GM21526 (cell line): ENCODE results near the gene ARL6IP5.

Source experiments
- ATAC-seq: cut with Tn5 transposase; IDR thresholded peaks from one replicate; pipeline ENCODE4 v1.9.1; 2021; ENCODE audit warnings: moderate library complexity; ENCODE audit not compliant: unreplicated experiment, low FRiP score

Gene ARL6IP5, protein sequence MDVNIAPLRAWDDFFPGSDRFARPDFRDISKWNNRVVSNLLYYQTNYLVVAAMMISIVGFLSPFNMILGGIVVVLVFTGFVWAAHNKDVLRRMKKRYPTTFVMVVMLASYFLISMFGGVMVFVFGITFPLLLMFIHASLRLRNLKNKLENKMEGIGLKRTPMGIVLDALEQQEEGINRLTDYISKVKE

DNA sequence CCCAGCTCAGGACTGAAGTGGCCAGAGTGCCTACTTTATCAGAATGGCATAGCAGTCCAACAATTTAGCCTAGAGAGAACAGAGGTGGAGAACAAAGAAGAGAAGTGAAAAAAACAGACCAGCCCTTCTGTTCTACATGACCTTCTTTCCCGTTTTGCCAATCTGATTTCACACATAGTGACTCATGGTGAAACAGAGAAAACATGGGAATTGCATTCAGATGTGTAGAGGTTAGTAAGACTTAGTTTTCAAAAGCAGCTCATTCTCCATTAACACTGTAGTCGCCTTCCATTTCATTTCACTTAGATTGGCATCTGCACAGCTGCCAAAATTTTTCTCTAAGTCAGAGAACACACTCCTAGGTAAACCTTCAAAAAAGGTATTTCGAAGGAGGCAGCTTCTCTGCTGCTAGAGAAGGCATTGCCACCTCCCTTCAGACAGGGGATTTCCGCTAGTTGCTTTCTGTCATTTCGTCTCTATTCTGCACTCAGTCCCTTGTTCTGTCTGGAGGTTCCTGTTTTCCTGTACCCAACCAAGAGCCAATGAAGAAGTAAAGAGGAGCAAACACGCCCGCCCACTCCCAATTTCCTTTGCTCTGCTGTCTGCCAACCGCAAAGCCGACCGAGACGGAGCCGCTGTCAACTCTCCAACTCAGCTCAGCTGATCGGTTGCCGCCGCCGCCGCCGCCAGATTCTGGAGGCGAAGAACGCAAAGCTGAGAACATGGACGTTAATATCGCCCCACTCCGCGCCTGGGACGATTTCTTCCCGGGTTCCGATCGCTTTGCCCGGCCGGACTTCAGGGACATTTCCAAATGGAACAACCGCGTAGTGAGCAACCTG lies at the start of gene ARL6IP5:
TSS of gene ARL6IP5 (plus strand) at position 612 of the 842 bp plus-strand sequence. CDS start at position 723, 111 bp downstream.
- peak; percentile 49 for ATAC-seq

DNA sequence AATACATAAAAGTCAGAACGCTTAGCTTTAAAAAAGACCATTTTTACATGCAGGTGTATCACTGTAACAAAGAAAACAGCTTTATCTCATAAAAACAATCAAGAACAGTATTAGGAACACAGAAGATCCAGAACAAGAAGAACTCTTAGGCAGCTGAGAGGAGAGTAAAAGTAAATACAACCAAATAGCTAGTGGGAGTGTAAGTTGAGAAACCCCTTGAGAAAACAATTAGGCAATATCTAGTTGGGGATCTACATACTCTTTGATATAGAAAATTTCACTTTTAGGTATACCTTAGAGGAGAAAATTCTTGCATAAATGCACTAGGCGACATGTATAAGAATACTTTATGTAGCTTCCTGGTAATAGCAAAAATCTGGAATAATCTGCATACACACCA lies 40.1 kb upstream of the ARL6IP5 start:
- no peak for ATAC-seq

DNA sequence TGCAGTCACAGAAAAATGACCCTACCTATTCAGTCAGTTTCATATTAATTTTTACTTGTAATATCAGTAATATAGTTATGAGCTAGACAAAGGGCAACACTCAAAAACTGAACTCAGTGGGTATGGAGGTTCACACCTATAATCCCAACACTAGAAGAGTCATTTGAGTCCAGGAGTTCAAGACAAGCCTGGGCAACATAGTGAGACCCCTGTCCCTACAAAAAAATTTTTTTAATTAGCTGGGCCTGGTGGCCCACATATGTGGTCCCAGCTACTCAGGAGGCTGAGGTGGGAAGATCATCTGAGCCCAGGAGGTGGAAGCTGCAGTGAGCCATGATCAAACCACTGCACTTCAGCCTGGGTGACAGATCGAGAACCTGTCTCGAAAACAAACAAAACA lies 35.7 kb upstream of the ARL6IP5 start:
- no peak for ATAC-seq

DNA sequence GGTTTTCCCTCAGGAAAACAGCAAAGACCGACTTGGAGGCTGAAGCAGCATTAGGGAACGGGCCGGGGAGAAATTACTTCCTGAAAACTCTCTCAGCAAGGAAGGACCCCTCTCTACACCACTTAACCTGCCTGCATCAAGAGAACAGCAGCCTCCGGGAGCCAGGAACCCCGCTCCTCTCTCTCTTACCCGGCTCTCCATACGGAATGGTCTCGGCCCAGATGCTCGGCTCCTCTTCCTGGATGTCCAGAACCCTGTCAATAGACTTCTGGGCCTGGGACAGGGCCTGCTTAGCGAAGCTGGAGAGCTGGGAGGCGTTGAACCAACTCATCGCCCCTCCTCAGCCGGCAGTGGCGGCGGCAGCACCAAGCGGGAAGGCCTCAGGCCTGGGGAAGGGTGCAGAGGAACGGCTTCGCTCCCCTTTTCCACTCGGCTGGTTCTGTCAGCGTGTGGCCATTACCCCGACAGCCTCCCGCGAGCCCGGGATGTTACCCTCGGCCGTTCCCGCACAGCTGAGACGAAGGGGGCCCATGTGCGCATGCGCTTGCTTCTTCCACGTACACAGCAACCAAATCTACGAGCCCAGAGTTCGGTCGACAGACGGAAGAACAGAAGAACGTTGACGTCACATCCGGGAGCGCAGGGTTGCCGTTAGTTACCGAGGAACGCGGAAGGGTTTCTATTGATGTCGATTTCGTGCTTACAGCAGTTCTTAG lies 32.8 kb upstream of the ARL6IP5 start, which contains the start of gene TMF1:
TSS of gene TMF1 (minus strand) at position 578 of the 716 bp plus-strand sequence. CDS start at position 331, 247 bp downstream.
- peak; percentile 94 for ATAC-seq

DNA sequence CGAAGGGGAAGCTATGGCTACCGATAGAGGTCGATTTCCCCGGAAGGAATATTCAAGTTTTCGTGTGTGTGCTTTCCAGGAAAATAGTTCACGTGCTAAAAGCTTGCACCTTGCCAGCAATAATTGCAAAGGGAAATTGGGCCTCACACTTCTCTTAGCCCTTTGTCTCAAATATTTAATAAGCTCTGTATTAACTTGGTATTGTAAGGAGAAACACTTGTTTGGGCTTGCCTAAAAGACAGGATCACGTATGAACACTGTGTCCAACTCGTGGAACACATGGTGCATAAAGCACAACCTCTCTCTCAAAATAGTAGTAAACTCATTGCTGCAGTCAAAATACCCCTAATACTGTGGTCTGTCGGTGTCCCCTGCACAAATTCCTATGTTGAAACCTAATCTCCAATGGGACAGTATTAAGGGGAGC lies 32.3 kb upstream of the ARL6IP5 start:
- peak; percentile 5 for ATAC-seq

DNA sequence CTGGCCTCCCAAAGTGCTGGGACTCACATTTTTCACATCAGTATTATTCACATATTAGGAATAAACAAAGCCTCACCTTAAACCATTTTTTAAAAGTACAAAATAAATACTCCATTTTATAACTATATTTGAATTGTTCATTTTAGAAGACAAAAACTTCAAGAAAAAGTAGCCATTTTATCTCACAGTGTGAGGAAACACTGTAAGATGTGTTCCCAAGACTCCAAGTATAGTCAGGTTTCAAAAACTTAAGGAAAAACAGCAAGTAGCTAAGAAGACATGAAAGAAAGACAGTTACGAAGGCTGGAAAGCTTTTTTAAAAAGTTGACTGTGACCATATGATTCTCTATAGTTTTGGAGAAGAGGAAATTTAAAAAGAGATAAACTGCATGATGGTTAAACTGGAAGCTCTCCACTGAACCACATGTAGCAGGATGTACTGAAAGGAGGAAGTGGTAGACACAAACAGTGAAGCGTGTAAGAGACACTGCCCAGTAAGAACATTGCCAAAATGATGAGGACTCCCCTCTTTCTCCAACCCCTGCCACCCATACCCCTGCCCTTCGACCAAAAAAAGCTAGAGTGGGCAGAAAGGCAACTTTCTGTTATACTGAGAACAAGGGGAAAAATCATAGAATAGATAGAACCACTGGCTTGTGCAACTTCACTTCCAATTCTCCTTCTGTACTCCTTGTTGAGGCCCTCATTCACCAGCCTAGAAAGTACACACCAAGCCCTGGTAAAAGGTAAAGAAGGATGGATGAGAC lies 26.4 kb upstream of the ARL6IP5 start:
- ATAC-seq = peak; percentile 93

DNA sequence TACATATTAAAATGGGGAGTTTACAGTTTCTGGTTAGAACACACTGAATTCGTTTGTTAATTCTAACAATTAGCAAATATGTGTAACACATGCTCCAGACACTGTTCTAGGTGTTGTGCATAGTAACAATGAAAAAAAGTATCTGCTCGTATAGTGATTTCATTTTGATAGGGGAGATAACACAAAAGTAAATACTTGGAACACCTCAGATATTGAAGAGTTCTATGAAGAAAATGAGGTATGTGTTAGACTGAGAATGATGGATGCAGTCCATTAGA lies 25.9 kb upstream of the ARL6IP5 start:
- ATAC-seq = no peak

DNA sequence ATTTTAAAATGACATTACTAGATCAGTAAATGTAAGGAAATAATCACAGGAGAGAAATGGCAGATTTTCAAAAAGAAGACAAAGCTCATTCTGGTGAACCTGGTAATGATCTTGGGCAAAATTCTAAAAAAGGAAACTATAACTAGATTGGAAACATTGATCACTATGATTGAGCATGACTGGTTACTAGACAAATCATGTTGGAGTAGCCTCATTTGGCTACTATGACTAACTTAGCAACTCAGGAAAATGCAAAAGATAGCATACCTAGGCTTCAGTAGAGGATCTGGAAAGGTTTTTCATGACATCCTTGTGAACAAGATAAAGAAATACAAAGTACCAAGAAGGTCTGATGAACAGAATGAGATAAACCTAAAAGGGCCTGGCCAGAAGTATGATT lies 25.0 kb upstream of the ARL6IP5 start:
- ATAC-seq = no peak

DNA sequence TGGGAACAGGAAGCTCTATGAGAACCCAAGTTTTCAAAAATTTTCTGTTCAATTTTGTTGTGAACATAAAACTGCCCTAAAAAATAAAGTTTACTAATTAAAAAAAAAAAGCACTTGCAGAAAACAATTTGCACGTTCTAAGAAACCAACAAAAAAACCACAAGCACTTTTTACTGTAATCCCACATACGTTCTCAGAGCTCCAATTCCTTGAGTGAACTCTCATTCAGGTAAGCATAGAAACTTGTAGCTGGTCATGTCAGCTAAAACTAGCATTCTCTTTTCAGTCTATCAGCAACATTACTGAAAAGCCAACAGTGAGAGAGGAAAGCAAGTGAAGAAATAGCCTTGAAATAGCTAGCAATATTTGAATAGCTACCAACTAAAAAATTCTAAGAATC lies 21.1 kb upstream of the ARL6IP5 start:
- ATAC-seq = no peak

DNA sequence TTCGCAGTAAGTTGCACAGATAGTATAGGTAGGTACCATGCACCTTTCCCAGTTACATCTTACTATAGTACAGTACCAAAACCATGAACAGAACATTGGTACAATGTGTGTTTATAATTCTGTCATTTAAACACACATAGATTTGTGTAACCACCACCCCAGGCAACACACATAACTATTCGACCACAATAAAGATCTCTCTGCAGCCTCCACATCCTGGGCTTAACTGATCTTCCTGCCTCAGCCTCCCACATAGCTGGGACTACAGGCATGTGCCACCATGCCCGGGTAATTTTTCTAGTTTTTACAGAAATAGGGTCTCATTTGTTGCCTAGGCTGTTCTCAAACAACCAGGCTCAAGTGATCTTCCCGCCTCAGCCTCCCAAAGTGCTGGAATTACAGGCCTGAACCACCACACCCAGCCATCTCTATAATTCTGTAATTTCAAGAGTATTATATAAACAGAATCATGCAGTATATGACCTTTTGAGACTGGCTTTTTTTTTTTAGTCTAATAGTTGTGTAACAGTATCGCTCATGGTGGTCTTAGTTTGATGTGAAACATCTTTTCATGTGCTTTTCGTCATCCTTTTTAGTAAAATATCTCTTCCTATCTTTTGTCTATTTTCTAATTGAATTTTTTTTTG lies 19.3 kb upstream of the ARL6IP5 start:
- ATAC-seq = no peak

DNA sequence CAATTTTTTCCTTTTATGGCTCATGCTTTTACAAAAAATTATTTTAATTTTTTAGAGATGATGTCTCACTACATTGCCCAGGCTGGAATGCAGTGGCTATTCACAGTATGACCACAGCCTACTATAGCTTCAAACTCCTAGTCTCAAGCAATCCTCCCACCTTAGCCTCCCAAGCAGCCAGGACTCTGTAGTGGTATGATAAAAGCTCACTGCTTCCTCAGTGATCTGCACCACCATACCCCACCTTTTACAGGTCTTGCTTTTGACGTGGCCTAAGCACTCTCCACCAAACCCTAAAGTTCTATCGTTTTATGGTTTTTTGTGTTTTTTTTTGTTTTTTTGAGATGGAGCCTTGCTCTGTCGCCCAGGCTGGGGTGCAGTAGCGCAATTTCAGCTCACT lies 18.6 kb upstream of the ARL6IP5 start:
- no peak for ATAC-seq

DNA sequence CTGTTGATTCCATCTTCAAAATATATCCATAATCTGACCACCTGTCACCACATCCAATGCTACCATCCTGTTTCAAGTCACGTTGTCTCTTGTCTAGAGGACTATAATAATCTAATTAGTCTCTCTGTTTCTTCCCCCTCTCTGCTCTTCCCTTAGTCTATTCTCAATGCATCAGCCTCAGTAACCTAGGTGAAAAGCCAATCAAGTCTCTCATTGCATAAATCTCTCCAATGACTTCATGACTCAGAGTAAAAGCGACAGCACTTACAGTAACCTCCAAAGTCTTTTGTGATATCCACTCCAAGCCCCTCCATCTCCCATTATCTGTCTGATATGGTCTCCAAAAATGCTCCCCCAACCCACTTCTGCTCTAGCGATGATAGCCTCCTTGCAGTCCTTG lies 11.8 kb upstream of the ARL6IP5 start:
- ATAC-seq = no peak

DNA sequence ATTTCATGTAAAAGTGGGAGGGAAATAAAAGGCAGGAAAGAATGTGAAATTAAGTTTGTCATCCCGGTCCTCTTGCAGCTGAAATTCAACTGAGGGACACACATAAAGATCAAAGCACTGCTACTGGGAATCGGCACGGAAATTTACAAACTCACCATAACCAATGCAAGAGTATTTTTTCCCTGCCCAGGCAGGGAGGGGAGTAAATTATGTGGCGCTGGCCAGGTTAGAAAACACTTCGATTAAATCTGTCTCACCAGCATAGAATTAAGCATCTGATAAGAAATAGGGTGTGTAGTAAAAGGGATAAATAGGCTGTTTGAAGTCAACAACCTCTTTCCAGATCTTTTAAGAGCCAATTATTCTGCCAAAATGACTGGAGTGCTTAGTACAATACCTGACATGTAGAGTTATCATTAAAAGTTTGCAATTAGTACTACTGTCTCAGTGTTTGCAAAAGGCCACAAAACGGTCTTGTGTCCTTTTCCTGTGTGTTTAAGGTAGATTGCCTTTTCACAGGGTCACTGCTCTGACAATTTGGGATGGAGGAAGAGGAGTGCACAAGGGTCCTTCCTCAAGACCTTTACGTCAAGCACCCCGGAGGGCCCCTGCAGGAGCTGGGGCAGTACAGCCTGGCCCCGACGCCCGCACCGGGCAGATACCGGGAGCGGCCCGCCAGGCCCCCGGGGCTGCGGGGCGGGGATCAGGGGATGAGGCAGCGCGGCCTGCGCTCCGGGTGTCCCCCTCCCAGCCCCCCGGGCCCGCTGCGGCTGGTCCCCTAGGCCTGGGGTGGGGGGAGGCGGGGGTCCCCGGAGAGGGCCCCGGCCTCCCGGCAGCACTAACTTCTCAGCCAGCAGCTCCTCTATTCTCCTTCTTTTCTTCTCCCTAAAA lies 5.2 kb upstream of the ARL6IP5 start:
- ATAC-seq = no peak

DNA sequence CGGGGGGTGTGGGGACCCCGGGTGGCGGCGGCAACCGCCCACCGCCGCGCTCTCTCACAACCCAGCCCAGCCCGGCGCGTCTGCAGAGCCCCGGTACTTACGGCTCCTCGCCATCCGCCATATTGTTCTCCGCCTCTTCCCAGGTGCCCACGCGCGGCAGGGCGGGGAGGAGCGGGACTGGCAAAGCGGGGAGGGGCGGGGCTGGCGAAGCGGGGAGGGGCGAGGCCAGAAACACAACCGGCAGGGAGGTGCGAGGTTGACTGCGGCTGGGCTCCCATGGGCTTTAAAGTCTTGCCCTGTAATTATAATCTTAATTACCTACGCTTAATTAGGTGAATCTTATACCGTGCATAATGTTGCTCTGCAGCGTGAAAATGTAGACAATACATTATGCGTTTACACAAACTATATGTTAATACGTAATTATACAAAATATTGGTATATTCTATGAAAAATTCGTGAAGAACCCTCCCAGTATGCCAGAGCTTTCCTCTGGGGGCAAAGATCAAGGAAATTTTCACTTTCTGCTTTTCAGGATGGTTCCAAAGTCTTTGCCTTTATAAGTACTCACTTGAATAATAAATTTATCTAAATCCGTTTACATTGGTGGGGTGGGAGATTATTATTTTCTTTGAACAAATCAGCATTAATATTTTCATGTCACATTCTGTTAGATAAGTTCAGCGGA lies 4.4 kb upstream of the ARL6IP5 start, which contains the start of gene UBA3:
TSS of gene UBA3 (minus strand) at position 133 of the 688 bp plus-strand sequence. CDS start at position 121, 12 bp downstream.
- peak; percentile 43 for ATAC-seq

DNA sequence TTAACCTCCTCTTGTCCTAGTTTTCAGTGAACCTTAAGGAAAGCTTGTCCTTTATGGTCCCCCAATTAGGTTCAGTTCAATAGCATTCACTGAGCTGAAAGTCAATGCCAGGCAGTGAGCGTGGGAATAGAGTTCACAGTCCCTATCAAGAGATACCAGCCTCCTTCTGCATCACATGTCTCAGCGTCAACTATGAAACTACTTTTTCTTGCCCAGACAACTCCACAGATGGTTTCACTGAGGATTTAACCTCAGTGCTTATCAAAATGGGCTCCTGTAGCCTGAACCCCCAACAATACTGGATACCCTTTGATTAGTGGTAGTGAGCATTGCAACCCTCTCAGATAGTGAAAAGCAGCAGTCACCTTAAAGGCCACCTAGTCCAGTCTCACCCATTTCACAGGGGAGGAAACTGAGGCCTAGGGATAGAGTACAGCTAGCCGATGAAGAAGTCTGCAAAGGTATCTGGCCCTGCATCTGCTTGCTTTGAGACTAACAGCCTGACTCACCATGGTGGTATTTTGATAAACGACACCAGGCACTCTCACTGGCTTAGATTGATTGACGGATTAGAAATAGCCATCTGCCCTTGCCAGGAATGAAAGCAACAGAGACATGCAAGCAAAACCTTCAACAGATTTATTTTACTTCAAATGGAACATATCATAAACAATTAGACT lies 3.0 kb upstream of the ARL6IP5 start:
- no peak for ATAC-seq

DNA sequence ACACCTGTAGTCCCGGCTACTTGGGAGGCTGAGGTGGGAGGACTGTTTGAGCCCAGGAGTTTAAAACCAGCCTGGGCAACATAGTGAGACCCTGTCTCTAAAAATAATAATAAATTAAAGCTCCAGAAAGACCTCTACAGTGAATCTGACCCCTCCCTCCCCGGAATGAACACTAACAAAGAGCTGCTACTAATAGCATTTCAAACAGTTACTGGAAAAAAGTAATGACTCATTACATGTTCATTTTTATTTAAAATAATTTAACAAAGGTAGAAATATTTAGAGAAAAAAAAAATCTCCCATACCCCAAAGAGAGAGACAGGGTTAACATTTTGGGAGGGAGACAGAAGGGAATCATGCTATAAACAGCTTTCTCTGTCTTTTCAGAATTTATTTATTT lies 2.4 kb upstream of the ARL6IP5 start:
- ATAC-seq = no peak

DNA sequence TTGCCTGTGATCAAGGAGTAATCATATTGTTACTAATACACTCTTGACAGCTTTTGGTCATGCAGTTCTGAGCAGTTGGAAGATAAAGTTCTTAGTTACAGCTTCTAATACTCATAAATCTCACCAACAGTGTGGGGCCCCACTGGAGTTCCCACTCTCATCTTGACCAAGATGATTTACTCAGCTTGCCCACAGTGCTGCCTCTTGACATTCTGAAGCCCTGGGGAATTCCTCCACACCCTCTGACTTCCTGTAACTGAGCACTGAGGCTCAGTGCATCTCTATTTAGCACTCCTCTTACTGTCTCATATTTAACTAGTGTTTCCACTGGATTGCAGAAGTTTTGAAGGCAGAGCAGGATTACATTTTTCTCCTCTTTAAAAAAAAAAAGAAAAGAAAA lies 1.9 kb upstream of the ARL6IP5 start:
- ATAC-seq = peak; percentile 42
